HS-5 (cell line): ENCODE results near the gene LIPG.
"Not testable (repeated sequence)": the region's sequence is repeated elsewhere in the genome, so short reads cannot be mapped to it uniquely, and the experiment has no call there.

ENCODE experiments used
- DNase-seq: peaks from one replicate; pipeline ENCODE4 v3.0.0-alpha.2; 2012; ENCODE audit warnings: low read depth

The LIPG gene

GRCh38 chr18:49546719-49547273 is 15.1 kb upstream of the LIPG start:
- DNase-seq = no peak

- no peak for DNase-seq
Observed at GRCh38 chr18:49547701-49548100, 14.2 kb upstream of the LIPG start.

GRCh38 chr18:49548229-49548636 is 13.6 kb upstream of the LIPG start:
- DNase-seq = no peak

GRCh38 chr18:49550621-49551339 is 11.1 kb upstream of the LIPG start:
- DNase-seq = no peak

- no peak for DNase-seq
Observed at GRCh38 chr18:49553003-49553402, 8.9 kb upstream of the LIPG start.

- no peak for DNase-seq
Observed at GRCh38 chr18:49555641-49556040, 6.2 kb upstream of the LIPG start.

GRCh38 chr18:49558356-49558755 is 3.5 kb upstream of the LIPG start:
- no peak for DNase-seq

GRCh38 chr18:49559326-49559931 is 2.4 kb upstream of the LIPG start:
- not testable (repeated sequence) for DNase-seq

GRCh38 chr18:49560277-49560623 is 1.6 kb upstream of the LIPG start:
- no peak for DNase-seq

- no peak for DNase-seq
Observed at GRCh38 chr18:49560624-49561288, 1.1 kb upstream of the LIPG start.

GRCh38 chr18:49562481-49563129 is 748 bp downstream of the LIPG start:
- no peak for DNase-seq

GRCh38 chr18:49563130-49563540 is 1.3 kb downstream of the LIPG start:
- DNase-seq = no peak

- DNase-seq = no peak
Observed at GRCh38 chr18:49563701-49564517, 2.1 kb downstream of the LIPG start.

GRCh38 chr18:49564518-49564834 is 2.6 kb downstream of the LIPG start:
- no peak for DNase-seq

GRCh38 chr18:49565101-49565500 is 3.2 kb downstream of the LIPG start:
- DNase-seq = no peak

GRCh38 chr18:49565612-49566011 is 3.8 kb downstream of the LIPG start:
- DNase-seq = no peak

GRCh38 chr18:49566217-49566770 is 4.4 kb downstream of the LIPG start:
- no peak for DNase-seq

GRCh38 chr18:49566985-49567384 is 5.1 kb downstream of the LIPG start:
- no peak for DNase-seq

- no peak for DNase-seq
Observed at GRCh38 chr18:49569724-49570123, 7.9 kb downstream of the LIPG start.

- DNase-seq = no peak
Observed at GRCh38 chr18:49570836-49571235, 9.0 kb downstream of the LIPG start.

- no peak for DNase-seq
Observed at GRCh38 chr18:49572611-49573345, 10.9 kb downstream of the LIPG start.
